ENCODE data around the gene CEBPA. TPM values are rescaled to one million over a fixed set of nuclear protein-coding genes. Genes with fewer than 3 reads are reported as not detected.

CEBPA gene
- polyA plus RNA-seq, 1 experiment: 0.06 TPM

GRCh38 chr19:33259539-33259938, 42.8 kb downstream of the CEBPA start:
- TF ChIP-seq CTCF (IDR thresholded peaks at IDR 0.05; ENCODE audit: low read depth, low read length): no peak
- Histone ChIP-seq H3K27ac (ENCODE audit: low read depth, low read length) (no peak overlapping the region), H3K4me3 (ENCODE audit: low read depth, low read length) (no peak overlapping the region), H3K9me3 (ENCODE audit: control insufficient read depth, insufficient read depth, low read length) (no peaks in the 10 kb centered on the region; the same call in 1 of the 2 replicates), H3K27me3 (ENCODE audit: control insufficient read depth, insufficient read depth, low read length) (peaks cover 3% of the 10 kb centered on the region)
- POLR2A ChIA-PET: no interaction called here
- CTCF ChIA-PET: interaction anchor here (0.6 kb wide), 1 partner anchor 173 kb away, joined by 3 read pairs; no protein-coding TSS in a partner anchor
- DNase-seq (ENCODE audit: low read depth, low spot score): no peak

- CTCF ChIA-PET: no interaction called here
- DNase-seq (ENCODE audit: low read depth, low spot score): no peak
- Histone ChIP-seq H3K27me3 (ENCODE audit: control insufficient read depth, insufficient read depth, low read length) (peaks cover 3% of the 10 kb centered on the region), H3K4me3 (ENCODE audit: low read depth, low read length) (no peak overlapping the region), H3K27ac (ENCODE audit: low read depth, low read length) (no peak overlapping the region), H3K9me3 (ENCODE audit: control insufficient read depth, insufficient read depth, low read length) (no peaks in the 10 kb centered on the region; the same call in 1 of the 2 replicates)
- TF ChIP-seq CTCF (IDR thresholded peaks at IDR 0.05; ENCODE audit: low read depth, low read length): no peak
- POLR2A ChIA-PET: no interaction called here
Measured at GRCh38 chr19:33257828-33258227, 44.5 kb downstream of the CEBPA start.

- POLR2A ChIA-PET: no interaction called here
- Histone ChIP-seq H3K27me3 (ENCODE audit: control insufficient read depth, insufficient read depth, low read length) (peaks cover 3% of the 10 kb centered on the region), H3K9me3 (ENCODE audit: control insufficient read depth, insufficient read depth, low read length) (no peaks in the 10 kb centered on the region; the same call in 1 of the 2 replicates), H3K27ac (ENCODE audit: low read depth, low read length) (no peak overlapping the region), H3K4me3 (ENCODE audit: low read depth, low read length) (no peak overlapping the region)
- TF ChIP-seq CTCF (IDR thresholded peaks at IDR 0.05; ENCODE audit: low read depth, low read length): no peak
- no peak for DNase-seq (ENCODE audit: low read depth, low spot score)
- CTCF ChIA-PET: no interaction called here
Measured at GRCh38 chr19:33256261-33256660, 46.1 kb downstream of the CEBPA start.

GRCh38 chr19:33255781-33256180, 46.6 kb downstream of the CEBPA start:
- ChIA-PET CTCF (interaction anchor here (0.8 kb wide), 1 partner anchor 21 kb away, joined by 4 read pairs; no protein-coding TSS in a partner anchor), POLR2A (no interaction called here)
- H3K27me3 ChIP-seq (ENCODE audit: control insufficient read depth, insufficient read depth, low read length): peaks cover 3% of the 10 kb centered on the region
- no peaks in the 10 kb centered on the region; the same call in 1 of the 2 replicates for H3K9me3 ChIP-seq (ENCODE audit: control insufficient read depth, insufficient read depth, low read length)
- DNase-seq (ENCODE audit: low read depth, low spot score): no peak
- TF ChIP-seq CTCF (IDR thresholded peaks at IDR 0.05; ENCODE audit: low read depth, low read length): no peak
- H3K4me3 ChIP-seq (ENCODE audit: low read depth, low read length): no peak overlapping the region
- H3K27ac ChIP-seq (ENCODE audit: low read depth, low read length): no peak overlapping the region

GRCh38 chr19:33254245-33254824, 48.0 kb downstream of the CEBPA start:
- POLR2A ChIA-PET: no interaction called here
- CTCF ChIA-PET: no interaction called here
- no peak for TF ChIP-seq CTCF (IDR thresholded peaks at IDR 0.05; ENCODE audit: low read depth, low read length)
- DNase-seq (ENCODE audit: low read depth, low spot score): no peak
- Histone ChIP-seq H3K9me3 (ENCODE audit: control insufficient read depth, insufficient read depth, low read length) (no peaks in the 10 kb centered on the region; the same call in 1 of the 2 replicates), H3K27ac (ENCODE audit: low read depth, low read length) (no peak overlapping the region), H3K27me3 (ENCODE audit: control insufficient read depth, insufficient read depth, low read length) (peaks cover 1% of the 10 kb centered on the region), H3K4me3 (ENCODE audit: low read depth, low read length) (no peak overlapping the region)

All from AG04450 (cell line).